ENCODE measurements around the gene PRDM2.
"Not testable (repeated sequence)": the region's sequence is repeated elsewhere in the genome, so short reads cannot be mapped to it uniquely, and the experiment has no call there.

The PRDM2 gene

DNA sequence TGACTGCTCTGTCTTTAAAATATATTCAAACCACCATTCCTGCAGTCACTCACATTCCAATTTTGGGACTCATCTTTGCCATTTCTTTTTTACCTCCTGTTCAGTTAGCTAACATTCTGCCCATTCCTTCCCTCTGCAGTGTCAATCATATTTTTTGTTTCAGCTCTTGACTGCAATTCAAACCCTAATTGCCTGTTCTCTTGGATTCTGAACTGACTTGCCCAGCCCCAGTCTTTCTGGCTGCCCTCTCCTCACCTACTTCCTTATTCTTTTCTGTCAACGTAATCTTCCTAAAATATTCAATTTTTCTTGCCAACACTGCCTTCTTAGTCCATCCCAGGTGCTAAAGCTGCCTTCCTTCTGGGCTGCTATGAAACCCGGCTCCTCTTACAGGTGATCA, 6.1 kb downstream of the PRDM2 start:
- no peak overlapping the region for H3K4me3 ChIP-seq (ENCODE audit: low read length)
- no peak for DNase-seq (ENCODE audit: low read depth)

GRCh38 chr1:13707164-13707563, 7.2 kb downstream of the PRDM2 start:
- TF ChIP-seq, protein P1, sequence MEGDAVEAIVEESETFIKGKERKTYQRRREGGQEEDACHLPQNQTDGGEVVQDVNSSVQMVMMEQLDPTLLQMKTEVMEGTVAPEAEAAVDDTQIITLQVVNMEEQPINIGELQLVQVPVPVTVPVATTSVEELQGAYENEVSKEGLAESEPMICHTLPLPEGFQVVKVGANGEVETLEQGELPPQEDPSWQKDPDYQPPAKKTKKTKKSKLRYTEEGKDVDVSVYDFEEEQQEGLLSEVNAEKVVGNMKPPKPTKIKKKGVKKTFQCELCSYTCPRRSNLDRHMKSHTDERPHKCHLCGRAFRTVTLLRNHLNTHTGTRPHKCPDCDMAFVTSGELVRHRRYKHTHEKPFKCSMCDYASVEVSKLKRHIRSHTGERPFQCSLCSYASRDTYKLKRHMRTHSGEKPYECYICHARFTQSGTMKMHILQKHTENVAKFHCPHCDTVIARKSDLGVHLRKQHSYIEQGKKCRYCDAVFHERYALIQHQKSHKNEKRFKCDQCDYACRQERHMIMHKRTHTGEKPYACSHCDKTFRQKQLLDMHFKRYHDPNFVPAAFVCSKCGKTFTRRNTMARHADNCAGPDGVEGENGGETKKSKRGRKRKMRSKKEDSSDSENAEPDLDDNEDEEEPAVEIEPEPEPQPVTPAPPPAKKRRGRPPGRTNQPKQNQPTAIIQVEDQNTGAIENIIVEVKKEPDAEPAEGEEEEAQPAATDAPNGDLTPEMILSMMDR (conservative IDR thresholded peaks at IDR 0.05; ENCODE audit: low read depth, low read length), result no peak
- H3K4me3 ChIP-seq (ENCODE audit: low read length), result no peak overlapping the region
- no peak for DNase-seq (ENCODE audit: low read depth)

More for the DNA sequence above, 6.1 kb downstream of the PRDM2 start:
- TF ChIP-seq, protein P1 (conservative IDR thresholded peaks at IDR 0.05; ENCODE audit: low read depth, low read length), result no peak

DNA sequence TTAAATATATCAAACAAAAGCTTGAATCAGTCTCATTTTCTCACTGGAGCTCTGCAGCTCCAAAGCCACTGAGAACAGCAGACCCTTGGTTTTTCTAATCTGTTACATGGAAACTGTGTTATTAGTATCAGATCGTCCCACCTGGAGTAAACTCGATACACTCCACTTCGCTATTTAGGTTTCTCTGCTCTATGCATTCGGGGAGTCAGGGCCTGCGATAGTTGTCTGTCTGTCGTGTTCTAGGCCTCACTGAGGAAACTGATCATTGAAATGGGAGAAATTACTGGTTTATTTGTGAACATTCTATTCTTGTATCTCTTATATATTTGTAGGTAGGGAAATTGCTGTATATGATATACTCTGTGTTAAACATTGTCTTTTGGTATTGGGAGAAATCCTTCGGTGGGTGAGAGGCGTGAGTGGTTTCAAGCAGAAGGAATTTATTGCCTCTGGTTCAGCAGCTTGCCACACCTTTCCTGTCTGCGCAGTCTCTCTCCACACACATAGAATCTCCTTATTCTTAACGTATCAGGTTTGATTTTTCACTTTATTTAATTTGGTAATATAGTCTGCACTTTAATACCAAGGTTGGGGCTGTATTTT, 8.5 kb downstream of the PRDM2 start:
- TF ChIP-seq, protein P1 (conservative IDR thresholded peaks at IDR 0.05; ENCODE audit: low read depth, low read length), result no peak
- H3K4me3 ChIP-seq (ENCODE audit: low read length), result no peak overlapping the region
- no peak for DNase-seq (ENCODE audit: low read depth)

DNA sequence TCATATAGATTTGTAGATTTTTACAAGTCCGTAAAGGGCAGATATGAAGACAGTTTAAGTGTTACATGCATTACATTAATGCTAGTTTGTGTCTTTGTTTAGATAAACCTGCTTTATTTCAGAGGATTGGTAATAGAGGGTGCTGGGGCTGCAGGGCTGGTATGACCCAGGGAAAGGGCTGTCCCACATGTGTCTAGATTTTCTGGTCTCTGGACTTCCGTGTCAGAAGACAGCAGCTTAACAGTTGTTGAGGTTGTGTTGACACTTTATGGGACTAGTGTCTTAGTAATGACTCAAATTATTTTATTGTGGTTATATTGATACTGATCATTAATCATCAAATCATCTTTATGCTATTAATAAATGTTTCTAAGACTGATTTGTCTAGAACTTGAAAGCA, 10.1 kb downstream of the PRDM2 start:
- TF ChIP-seq, protein P1 (conservative IDR thresholded peaks at IDR 0.05; ENCODE audit: low read depth, low read length), result no peak
- no peak overlapping the region for H3K4me3 ChIP-seq (ENCODE audit: low read length)
- no peak for DNase-seq (ENCODE audit: low read depth)

- H3K4me3 ChIP-seq (ENCODE audit: low read length), result no peak overlapping the region
- TF ChIP-seq, protein P1 (conservative IDR thresholded peaks at IDR 0.05; ENCODE audit: low read depth, low read length), result peak; percentile 37
- DNase-seq (ENCODE audit: low read depth), result no peak
These were observed 14.9 kb downstream of the PRDM2 start for GRCh38 chr1:13714851-13715250.

DNA sequence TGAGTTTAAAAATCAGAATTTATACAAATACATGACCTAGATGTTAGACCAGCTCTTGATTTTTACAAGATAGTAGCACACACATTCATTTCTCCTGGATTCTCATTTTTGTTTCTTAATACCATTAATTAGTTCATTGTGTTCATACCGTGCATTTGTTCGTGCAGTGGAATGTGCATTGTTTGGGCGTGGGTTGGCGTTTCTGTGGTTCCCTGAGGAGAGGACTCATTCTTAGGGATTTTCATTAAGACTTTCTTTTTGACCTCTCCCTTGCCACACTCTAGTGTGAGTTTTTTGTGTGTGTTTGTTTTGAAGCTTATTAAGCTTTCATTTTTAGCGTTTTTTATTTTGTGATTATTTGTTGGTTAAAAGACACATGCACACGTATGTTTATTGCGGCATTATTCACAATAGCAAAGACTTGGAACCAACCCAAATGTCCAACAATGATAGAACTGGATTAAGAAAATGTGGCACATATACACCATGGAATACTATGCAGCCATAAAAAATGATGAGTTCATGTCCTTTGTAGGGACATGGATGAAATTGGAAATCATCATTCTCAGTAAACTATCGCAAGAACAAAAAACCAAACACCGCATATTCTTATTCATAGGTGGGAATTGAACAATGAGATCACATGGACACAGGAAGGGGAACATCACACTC, 15.8 kb downstream of the PRDM2 start:
- not testable (repeated sequence) for H3K4me3 ChIP-seq (ENCODE audit: low read length); DNase-seq (ENCODE audit: low read depth)

DNA sequence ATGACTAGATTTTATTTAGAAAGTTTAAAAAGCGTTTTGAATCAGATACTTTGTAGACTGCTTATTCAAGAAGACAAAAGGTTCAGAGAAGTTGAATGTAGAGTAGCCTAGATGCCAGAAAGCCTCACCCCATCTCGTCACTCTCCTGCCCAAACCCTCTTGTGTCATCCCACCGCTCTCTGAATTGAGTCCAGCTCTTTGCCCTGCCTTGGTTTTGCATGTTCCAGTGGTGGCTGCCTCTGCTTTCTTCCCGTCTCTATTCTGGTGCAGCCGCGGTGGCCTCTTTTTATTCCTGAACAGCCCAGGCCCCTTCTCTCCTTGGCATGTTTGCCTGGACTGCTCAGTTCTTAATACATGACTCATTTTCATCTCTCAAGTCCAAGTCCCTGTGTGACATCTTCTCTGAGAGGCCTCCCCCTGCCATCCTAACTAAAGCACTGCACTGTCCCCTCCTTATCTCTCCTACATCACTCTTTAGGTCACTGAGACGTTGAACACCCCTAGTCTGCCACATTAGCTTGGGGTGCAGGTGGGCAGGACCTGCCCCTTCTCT, 22.9 kb downstream of the PRDM2 start:
- no peak overlapping the region for H3K4me3 ChIP-seq (ENCODE audit: low read length)
- no peak for DNase-seq (ENCODE audit: low read depth)
- TF ChIP-seq, protein P1 (conservative IDR thresholded peaks at IDR 0.05; ENCODE audit: low read depth, low read length), result no peak

All from retinal pigment epithelial cell (primary cell).